Measurements from ENCODE around the gene TRAPPC3. TPM values are rescaled to one million over a fixed set of nuclear protein-coding genes. Genes with fewer than 3 reads are reported as not detected.

The TRAPPC3 gene
- total and polyA plus RNA-seq, 9 of the 15 experiments (the other 6 are each of a cell fraction or from before 2014, with no cell fraction given) = 20.6 to 141 (median 112) TPM

GRCh38 chr1:36150296-36151133 is 1.2 kb upstream of the TRAPPC3 start (continued):
- TF ChIP-seq, protein P1, sequence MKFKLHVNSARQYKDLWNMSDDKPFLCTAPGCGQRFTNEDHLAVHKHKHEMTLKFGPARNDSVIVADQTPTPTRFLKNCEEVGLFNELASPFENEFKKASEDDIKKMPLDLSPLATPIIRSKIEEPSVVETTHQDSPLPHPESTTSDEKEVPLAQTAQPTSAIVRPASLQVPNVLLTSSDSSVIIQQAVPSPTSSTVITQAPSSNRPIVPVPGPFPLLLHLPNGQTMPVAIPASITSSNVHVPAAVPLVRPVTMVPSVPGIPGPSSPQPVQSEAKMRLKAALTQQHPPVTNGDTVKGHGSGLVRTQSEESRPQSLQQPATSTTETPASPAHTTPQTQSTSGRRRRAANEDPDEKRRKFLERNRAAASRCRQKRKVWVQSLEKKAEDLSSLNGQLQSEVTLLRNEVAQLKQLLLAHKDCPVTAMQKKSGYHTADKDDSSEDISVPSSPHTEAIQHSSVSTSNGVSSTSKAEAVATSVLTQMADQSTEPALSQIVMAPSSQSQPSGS (CRISPR knock-in tag; IDR thresholded peaks at IDR 0.05) = no peak
- TF ChIP-seq GABPB2 (CRISPR knock-in tag; conservative IDR thresholded peaks at IDR 0.05) (no peak), RHOXF2B (CRISPR knock-in tag; conservative IDR thresholded peaks at IDR 0.05) (no peak), ZSCAN29 (IDR thresholded peaks at IDR 0.05) (no peak), ZNF217 (CRISPR knock-in tag; IDR thresholded peaks at IDR 0.05) (no peak), SREBF1 (IDR thresholded peaks at IDR 0.05; ENCODE audit: borderline replicate concordance, low read depth, low read length) (no peak), MEIS2 (IDR thresholded peaks at IDR 0.05; ENCODE audit: partially characterized antibody) (peak; percentile 54), ZNF583 (CRISPR knock-in tag; IDR thresholded peaks at IDR 0.05) (no peak), RCOR1 (IDR thresholded peaks at IDR 0.05; ENCODE audit: borderline replicate concordance in 1 of 2, low read depth in 2 of 2, low read length in 2 of 2) (peak in 1 of 2 experiments; percentile 81; a peak in 2 of 4 replicates), NR1H2 (CRISPR knock-in tag; IDR thresholded peaks at IDR 0.05) (no peak), HNRNPH1 (optimal IDR thresholded peaks at IDR 0.05; ENCODE audit: low read depth, low read length) (no peak), HDGF (IDR thresholded peaks at IDR 0.05) (peak; percentile 80; the same call in 1 of the 2 replicates), LCOR (CRISPR knock-in tag; IDR thresholded peaks at IDR 0.05) (peak; percentile 81), ZFP36 (IDR thresholded peaks at IDR 0.05; ENCODE audit: low read depth, low read length, partially characterized antibody) (peak; percentile 34), ZNF584 (CRISPR knock-in tag; IDR thresholded peaks at IDR 0.05; ENCODE audit: low read depth) (no peak), CREB1 (IDR thresholded peaks at IDR 0.05) (no peak), CREB1 (CRISPR knock-in tag; IDR thresholded peaks at IDR 0.05) (0 out of 2 replicates have a peak, but pooled peaks have one; percentile 29), TCFL5 (CRISPR knock-in tag; conservative IDR thresholded peaks at IDR 0.05) (no peak), CBFA2T2 (conservative IDR thresholded peaks at IDR 0.05) (no peak), HNRNPLL (IDR thresholded peaks at IDR 0.05; ENCODE audit: low read depth, low read length, poor library complexity, severe bottlenecking) (no peak), RAD21 (CRISPR knock-in tag; conservative IDR thresholded peaks at IDR 0.05 in 1 of 2, IDR thresholded peaks at IDR 0.05 in 1 of 2) (peak in 1 of 2 experiments; percentile 23; a peak in 1 of 4 replicates), KDM4B (IDR thresholded peaks at IDR 0.05; ENCODE audit: borderline replicate concordance in 2 of 2, low read depth in 1 of 2) (no peak)
- TF ChIP-seq, protein P2, sequence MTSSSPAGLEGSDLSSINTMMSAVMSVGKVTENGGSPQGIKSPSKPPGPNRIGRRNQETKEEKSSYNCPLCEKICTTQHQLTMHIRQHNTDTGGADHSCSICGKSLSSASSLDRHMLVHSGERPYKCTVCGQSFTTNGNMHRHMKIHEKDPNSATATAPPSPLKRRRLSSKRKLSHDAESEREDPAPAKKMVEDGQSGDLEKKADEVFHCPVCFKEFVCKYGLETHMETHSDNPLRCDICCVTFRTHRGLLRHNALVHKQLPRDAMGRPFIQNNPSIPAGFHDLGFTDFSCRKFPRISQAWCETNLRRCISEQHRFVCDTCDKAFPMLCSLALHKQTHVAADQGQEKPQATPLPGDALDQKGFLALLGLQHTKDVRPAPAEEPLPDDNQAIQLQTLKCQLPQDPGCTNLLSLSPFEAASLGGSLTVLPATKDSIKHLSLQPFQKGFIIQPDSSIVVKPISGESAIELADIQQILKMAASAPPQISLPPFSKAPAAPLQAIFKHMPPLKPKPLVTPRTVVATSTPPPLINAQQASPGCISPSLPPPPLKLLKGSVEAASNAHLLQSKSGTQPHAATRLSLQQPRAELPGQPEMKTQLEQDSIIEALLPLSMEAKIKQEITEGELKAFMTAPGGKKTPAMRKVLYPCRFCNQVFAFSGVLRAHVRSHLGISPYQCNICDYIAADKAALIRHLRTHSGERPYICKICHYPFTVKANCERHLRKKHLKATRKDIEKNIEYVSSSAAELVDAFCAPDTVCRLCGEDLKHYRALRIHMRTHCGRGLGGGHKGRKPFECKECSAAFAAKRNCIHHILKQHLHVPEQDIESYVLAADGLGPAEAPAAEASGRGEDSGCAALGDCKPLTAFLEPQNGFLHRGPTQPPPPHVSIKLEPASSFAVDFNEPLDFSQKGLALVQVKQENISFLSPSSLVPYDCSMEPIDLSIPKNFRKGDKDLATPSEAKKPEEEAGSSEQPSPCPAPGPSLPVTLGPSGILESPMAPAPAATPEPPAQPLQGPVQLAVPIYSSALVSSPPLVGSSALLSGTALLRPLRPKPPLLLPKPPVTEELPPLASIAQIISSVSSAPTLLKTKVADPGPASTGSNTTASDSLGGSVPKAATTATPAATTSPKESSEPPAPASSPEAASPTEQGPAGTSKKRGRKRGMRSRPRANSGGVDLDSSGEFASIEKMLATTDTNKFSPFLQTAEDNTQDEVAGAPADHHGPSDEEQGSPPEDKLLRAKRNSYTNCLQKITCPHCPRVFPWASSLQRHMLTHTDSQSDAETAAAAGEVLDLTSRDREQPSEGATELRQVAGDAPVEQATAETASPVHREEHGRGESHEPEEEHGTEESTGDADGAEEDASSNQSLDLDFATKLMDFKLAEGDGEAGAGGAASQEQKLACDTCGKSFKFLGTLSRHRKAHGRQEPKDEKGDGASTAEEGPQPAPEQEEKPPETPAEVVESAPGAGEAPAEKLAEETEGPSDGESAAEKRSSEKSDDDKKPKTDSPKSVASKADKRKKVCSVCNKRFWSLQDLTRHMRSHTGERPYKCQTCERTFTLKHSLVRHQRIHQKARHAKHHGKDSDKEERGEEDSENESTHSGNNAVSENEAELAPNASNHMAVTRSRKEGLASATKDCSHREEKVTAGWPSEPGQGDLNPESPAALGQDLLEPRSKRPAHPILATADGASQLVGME (CRISPR knock-in tag; IDR thresholded peaks at IDR 0.05) = no peak

Measured in K562 (cell line).